Measurements from ENCODE around the gene OSCP1. TPM values are rescaled to one million over a fixed set of nuclear protein-coding genes. Genes with fewer than 3 reads are reported as not detected.
A peak's percentile ranks its signal among the peaks of the same experiment; 100 is the strongest.

The OSCP1 gene
- total RNA-seq, 2 donors from 2014 or later = 5.9 to 6.4 TPM

DNA sequence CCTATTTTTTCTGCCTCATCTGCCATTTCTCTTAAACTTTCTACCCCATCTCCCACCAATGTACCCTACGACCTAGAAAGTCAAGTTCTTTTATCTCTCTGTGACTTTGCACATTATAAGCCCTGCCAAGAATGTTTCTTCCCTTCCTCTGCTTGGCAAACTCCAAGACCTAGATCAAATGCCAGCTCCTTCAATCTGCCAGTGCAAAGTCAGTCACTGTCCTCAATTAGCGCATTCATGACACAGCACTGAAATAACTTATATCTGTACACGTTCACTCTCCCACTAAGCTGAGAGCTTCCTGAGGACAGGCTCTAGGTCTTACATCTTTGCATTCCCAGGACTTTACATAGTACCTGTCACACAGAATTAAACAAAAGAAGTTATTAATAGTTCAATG, 31.1 kb downstream of the OSCP1 start:
- no peak for DNase-seq
- intact Hi-C loops (cut with DNase I) = loop anchor here in 1 of 2 donors (10.0 kb wide), 1 partner anchor 74 kb away; no protein-coding TSS in a partner anchor
- ATAC-seq = peak; percentile 38 to 54

DNA sequence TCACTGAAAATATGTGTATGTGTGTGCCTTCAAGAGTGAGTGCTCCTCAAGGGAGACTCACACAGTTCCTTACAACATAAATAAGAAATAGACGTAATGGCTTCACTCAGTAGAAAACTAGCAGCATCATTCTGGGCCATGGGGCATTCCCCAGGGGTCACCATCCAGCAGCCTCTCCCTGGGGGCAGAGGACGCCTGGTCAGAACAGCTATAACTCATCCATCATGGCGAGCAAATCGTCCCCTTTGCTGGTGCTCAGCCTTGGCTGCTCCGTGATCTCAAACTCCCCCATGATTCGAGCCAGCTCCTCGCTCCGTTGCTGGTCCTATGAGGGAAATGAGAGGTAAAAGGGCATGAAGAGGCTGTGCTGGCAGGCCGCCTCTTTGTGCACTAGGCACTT, 32.3 kb downstream of the OSCP1 start:
- DNase-seq (no peak), ATAC-seq (no peak)
- intact Hi-C loops (cut with DNase I) = loop anchor here in 1 of 2 donors (10.0 kb wide), 1 partner anchor 73 kb away; no protein-coding TSS in a partner anchor

DNA sequence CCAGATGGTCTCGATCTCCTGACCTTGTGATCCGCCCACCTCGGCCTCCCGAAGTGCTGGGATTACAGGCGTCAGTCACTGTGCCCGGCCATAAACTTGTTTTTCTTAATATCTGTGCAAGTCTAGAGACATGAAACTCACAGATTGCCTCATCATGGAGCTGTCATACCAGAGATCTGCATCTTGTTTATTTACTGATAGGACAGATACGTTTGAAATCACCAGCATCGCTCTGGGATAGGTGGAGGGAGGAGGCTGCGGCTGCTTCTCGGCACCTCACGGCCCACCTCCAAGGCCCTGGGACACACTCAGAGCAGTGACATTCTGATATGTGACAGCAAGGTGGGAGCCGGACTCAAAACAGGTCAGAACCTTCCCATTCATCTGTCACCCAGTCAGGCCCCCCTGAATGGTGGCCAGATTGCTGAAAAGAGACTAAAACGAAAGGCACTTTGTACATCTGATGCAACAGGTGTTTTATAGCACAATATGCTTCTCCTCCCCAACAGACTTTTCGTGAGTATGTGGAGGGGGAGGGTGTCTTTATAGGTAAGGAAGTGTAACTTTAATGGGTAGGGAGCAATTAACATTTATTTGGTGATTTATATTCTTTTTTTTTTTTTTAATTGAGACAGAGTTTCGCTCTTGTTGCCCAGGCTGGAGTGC, 34.5 kb downstream of the OSCP1 start:
- DNase-seq = no peak
- no peak for ATAC-seq
- intact Hi-C loops (cut with DNase I) = loop anchor here in 1 of 2 donors (10.0 kb wide), 1 partner anchor 71 kb away; no protein-coding TSS in a partner anchor

DNA sequence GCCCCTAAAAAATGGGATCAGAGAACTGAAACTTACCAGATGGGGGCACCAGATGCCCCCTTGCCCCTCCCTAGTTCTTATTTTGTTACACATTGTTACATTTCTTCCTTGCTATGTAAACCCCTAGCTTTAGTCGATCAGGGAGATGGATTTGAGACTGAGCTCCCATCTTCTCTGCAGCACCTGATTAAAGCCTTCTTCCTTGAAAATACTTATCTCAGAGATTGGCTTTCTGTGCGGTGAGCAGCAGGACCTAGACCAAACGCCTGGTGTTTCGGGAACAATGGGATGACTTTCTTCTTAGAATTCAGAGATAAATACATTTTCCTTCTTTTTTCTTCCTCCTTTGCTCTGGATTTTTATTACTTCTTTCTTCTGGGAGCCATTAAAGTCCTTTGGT, 35.9 kb downstream of the OSCP1 start:
- ATAC-seq (no peak), DNase-seq (no peak)
- intact Hi-C loops (cut with DNase I) = loop anchor here in 1 of 2 donors (10.0 kb wide), 1 partner anchor 70 kb away; no protein-coding TSS in a partner anchor

DNA sequence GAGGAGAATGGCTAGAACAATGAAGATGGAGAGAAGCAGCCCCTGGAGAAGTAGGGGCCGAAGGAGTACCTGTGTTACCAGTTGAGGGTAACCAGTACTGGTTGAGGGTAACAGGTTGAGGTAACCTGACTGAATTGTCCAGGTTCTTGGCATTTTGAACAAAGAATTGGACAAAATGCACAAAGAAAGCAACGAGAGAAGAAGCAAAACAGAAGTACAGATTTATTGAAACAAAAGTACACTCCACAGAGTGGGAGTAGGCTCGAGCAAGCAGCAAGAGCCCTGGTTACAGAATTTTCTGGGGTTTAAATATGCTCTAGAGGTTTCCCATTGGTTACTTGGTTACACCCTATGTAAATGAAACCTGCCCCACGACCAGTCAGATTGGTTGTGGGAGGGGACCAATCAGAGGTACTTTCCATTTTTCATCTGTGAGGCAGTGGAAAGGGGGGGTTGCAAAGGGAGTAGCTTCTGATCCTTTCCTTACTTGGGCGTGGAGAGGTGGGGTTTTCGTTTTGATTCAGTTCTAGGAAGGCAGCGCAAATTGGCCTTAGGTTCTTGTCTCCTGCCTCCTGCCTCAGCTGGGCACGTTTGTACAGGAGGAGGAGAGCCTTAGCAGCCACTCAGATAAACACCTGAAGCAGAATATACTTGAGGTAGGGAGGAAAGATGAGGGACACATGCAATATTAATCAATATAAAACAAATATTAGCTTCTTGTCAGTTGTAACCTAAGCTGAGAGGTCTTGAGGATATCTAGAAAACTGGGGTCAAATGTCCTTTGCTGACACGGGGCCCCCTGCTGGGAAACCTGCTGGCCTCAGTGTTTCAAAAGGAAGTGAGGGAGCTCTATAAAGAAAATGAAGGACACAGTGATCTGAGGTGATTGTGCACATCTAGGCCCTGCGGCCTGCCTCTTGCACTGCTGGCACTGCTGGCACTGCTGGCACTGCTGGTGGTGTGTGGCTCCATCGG, 38.3 kb downstream of the OSCP1 start:
- ATAC-seq (peak; percentile 38 to 53), DNase-seq (no peak)
- intact Hi-C loops (cut with DNase I) = loop anchor here in 1 of 2 donors (10.0 kb wide), 1 partner anchor 67 kb away; no protein-coding TSS in a partner anchor

DNA sequence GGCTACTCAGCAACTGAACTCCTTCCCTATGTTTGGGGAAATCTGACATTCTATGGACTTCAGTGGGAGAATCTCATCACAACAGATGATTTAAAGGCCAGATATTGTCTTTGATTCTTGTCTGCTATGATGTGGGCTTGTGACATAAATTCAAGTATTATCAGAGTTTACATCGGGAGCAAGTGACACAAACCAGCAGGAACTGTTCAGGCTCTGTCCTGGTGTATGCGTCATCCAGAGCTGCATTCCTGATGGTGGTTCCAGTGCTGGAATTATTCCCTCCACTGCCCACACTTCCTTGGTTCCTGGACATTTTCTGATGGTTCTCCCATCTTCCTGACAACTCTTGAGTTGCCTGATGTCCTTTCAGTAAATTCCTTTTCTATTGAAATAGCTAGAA, 41.8 kb downstream of the OSCP1 start:
- no peak for DNase-seq
- intact Hi-C loops (cut with DNase I) = no loop called here
- ATAC-seq = no peak

DNA sequence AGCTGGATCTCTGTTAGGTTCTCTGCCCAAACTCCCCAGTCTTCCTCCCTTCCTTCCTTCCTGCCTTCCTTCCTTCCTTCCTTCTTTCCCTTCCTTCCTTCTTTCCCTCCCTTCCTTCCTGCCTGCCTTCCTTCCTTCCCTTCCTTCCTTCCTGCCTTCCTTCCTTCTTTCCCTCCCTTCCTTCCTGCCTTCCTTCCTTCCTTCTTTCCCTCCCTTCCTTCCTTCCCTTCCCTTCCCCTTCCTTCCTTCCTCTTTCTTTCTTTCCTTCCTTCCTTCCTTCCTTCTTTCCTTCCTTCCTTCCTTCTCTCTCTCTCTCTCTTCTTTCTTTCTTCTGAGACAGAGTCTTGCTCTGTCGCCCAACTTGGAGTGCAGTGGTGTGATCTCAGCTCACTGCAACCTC, 43.8 kb downstream of the OSCP1 start:
- ATAC-seq (no peak), DNase-seq (no peak)
- intact Hi-C loops (cut with DNase I) = no loop called here

DNA sequence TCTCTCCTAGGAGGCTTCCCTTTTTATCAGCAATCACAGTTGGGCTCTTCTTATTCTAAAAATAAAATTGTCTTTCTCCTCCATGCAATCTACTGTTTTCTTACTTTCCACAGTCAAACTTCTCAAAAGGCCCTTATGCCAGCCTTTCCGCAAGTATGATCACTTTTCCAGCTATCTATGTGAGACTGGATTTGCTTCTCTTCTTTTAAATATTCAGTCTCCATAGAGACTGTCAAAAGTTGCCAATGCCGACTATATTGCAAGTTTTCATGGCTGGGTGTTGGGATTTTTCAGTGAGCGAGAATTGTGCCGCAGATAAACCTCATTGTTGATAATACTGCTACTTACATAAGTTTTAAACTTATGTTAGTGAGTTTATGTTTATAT, 47.8 kb downstream of the OSCP1 start:
- intact Hi-C loops (cut with DNase I) = no loop called here
- no peak for DNase-seq
- no peak for ATAC-seq

DNA sequence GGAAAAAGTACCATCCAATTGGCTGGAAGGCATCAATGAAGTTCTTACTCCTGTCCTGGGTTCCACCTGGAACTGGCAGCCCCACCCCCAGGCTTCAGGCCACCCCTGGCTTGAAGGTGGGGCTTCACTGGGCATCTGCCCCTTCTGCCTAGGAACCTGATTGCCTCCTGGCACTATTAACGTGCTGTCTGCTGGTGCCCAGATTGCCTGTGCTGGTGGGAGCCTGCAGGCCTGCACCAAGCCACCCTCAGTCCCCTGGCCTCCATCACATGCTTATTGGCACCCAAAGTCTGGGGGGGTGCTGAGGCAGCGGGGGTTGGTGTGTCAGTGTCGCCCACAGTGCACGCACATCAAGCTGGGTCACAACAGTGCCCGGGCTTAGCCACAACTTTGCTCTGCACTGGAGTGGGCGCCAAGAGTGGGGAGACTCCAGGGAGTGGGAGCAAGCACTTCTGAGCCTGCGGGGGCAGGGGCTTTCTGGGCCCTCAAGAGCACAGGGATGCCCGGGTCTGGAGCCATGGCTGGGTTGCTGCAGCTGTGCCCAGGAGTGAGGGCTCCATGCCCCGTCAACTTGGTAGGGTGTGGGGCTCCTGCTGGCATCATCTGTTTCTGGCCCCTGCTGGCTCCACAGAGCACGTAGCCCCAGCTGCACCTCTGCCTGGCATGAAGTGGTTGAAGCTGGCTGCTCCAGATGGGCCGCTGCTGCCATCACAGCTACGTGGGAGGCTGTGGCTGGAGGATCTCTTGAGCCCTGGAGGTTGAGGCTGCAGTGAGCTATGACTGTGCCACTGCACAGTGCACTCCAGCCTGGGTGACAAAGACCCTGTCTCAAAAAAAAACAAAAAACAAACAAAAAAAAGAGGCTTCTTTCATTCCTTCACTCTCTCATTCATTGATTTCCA, 48.4 kb downstream of the OSCP1 start:
- ATAC-seq (no peak), DNase-seq (no peak)
- intact Hi-C loops (cut with DNase I) = no loop called here

DNA sequence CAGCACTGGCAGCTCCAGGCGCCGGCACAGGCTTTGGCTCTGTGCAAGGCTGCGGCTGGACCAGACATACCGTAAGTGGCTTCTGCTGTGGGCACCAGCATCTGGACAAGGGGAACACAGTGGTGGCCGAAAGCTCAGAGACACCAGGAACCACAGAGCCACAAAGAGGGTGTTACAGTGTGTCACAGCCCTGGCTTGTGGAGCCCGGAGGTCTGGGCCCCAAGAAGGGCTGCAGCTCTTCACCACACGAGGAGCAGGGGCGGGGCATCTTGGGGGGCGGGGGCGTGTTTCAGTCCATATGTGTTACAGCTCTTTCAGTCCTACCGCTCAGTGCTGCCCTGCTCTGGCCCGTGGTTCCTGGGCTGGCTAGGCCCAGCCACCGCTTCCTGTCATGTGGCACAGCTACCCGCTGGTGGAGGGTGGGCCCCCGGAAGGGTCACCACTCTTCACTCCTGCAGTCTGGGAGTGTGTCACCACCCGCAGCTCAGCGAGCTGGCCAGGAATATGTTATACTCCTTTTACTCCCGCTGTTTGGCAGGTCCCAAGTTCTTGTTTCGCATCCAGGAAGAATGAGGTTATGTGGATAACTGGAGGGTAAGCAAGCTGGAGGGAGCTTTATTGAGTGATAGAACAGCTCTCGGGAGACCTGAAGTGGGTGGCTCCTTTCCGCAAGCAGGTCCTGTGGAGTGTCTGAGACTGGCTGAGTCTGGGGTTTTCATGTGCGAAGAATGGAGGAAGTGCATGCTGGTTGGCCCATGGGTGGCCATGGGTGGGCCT, 49.2 kb downstream of the OSCP1 start:
- peak; percentile 82 for DNase-seq
- ATAC-seq = peak; percentile 51 to 64
- intact Hi-C loops (cut with DNase I) = no loop called here

DNA sequence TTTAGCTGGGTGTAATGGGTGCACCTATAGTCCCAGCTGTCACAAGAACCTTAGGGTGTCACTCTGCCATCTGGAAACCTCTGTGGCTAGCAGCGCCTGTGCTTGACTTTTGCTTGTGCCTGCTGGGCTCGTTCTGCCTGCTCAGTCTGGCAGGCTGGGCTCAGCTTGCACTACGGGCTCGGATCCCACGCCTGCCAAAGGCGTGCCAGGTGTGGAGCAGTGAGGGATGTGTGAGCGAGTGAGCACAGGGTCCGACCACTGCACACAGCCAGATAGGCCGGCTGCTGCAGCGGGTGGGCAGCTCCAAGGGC, 49.8 kb downstream of the OSCP1 start:
- ATAC-seq (no peak), DNase-seq (no peak)
- intact Hi-C loops (cut with DNase I) = no loop called here

DNA sequence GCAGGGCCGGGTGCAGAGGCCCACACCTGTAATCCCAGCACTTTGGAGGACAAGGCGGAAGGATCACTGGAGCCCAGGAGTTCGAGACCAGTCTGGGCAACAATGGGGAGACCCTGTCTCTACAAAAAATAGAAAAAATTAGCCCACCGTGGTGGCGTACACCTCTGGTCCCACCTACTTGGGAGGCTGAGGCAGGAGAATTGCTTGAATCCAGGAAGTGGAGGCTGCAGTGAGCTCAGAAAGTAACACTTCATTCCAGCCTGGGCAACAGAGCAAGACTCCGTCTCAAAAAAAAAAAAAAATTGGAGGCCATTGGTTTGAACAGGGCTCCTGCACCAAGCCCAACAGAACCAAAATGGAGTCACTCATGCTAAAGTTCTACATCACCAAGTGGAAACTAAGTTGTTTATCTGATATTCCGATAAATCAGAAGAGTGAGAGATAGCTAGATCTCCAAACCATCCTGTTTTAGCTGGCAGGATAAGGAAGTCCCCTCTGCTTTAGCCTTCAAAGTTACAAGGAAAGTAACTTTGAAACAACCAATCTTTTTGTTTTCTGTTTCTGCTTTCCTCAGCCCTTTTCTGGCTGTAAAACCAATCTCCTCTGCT, 51.8 kb downstream of the OSCP1 start:
- ATAC-seq = no peak
- DNase-seq = no peak
- intact Hi-C loops (cut with DNase I) = no loop called here

DNA sequence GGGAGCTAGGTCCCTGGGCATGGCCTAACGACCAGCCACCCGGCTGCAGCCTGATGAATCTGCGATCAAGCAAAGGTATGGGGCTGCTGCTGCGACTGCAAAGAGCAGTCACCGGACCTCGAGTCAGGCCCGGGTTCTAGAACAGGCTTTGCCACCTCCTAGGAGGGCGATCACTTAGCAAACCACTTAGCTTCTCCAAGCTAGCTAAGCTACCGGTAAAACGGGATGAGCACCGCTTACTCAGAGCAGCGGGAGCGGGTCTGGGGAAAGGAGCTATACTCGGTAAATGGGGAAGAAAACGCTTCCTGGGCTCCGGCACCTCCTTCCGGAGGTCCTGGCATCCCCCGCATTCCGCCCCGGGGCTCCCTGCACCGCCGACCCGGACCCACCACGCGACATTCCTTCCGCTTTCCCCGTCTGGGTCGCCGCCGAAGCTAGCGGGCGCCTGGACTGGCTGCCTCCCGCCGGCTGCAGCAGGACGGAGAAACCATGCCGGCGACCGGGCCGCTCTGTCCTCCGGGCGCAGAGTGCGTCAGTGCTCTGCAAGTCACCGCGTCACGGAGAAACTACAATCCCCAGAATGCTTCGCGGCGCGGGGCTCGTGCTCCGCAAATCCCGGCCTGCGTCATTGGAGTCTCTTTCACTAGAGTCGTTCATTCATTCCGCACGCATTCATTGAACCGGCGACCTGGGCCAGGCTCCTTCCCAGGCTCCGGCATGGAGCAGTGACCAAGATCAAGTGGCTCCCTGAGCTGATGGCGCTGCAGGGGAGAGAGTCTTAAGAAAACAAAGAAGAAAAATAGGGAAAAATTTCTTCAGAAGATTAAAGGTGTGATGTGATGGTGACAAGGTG, 52.6 kb downstream of the OSCP1 start, which contains the start of gene LSM10:
TSS of gene LSM10 (minus strand) at position 531 of the 853 bp plus-strand sequence. CDS start 3,779 bp downstream, outside the sequence.
- intact Hi-C loops (cut with DNase I) = no loop called here
- ATAC-seq (peak; percentile 96 to 97), DNase-seq (peak; percentile 96)

DNA sequence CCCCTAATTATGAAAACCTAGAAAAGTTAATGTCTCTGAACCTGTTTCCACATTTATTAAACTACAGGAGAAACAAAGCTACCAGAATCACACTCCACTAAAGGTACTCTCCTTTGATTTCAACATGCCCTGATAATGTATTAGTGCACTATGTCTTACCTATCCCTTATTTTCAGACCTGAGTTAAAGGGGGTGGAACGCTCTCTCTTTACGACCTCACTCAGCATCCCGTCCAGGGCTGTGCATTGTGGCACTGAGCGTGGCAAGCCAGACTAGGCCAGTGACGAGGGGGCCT, 53.2 kb downstream of the OSCP1 start:
- DNase-seq = no peak
- peak; percentile 53 to 70 for ATAC-seq
- intact Hi-C loops (cut with DNase I) = no loop called here

DNA sequence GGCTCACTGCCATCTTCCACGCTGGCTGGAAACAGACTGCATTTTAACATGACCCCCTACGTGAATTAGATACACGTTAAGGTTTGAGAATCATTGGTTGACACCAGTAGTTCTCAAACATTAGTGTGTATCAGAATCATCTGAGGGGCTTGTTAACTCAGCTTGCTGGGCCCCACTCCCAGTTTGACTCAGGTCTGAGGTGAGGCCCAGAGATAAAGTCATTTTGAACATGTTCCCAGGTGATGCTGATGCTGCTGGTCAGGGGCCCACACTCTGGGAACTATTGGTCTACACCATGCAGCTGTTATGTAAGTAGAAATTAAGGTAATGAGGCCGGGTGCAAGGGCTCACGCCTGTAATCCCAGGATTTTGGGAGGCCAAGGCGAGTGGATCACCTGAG, 53.9 kb downstream of the OSCP1 start:
- intact Hi-C loops (cut with DNase I) = no loop called here
- ATAC-seq = no peak
- no peak for DNase-seq

DNA sequence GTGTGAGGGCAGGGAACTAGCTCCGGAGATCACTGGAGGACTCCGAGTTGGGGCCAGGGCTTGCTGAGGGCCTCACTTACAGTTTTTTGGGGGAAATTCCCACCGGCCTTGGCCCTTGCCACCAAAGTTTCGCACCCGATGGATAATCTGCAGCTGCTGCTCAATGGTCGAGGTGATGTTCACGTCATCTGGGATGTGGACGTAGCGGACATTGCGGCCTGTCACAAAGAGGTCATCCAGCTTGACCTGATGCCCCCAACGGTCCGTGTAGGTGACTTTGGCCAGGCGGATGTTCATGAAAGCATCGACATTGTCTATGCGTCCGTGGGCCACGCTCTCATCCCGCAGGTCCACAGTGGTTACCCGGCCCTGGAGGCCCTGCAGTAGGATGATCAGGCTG, 56.6 kb downstream of the OSCP1 start:
- ATAC-seq (no peak), DNase-seq (no peak)
- intact Hi-C loops (cut with DNase I) = no loop called here

DNA sequence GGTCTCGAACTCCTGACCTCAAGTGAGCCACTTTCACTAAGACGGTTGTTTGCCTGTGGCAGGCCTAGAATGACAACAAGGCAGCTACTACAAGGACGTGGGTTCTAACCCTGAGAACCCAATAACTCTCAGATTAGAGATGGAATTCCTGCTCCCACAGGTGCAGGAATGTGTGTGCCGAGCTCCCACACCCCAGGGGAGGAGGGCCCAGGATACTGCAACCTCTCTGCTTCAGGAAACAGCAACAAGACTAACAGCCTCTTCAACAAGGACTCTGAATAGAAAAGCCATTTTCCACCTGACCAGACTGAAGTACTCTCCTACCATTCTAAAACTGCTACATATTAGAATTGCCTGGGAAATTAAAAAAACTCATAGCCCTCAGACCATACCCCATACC, 57.4 kb downstream of the OSCP1 start:
- DNase-seq (no peak), ATAC-seq (no peak)
- intact Hi-C loops (cut with DNase I) = no loop called here

Measured in left cardiac atrium (tissue), 4 donors.